ENCODE measurements around the gene IL23R.
"Not testable (repeated sequence)": the region's sequence is repeated elsewhere in the genome, so short reads cannot be mapped to it uniquely, and the experiment has no call there.

The IL23R gene

GRCh38 chr1:67133177-67133576 lies 33.1 kb upstream of the IL23R start:
- no peaks in the 10 kb centered on the region for H4K20me1 ChIP-seq
- H3K4me1 ChIP-seq = no peaks in the 10 kb centered on the region
- H3K9me3 ChIP-seq (replicated peaks in 1 of 11) = peaks cover 0 to 10% (median 6%) of the 10 kb centered on the region in 11 experiments; a peak in 4 of 22 replicates
- H3K27ac ChIP-seq = no peak overlapping the region
- no peak for TF ChIP-seq Cebpa-rat (IDR thresholded peaks at IDR 0.05)
- H3K4me3 ChIP-seq = no peak overlapping the region
- no peaks in the 10 kb centered on the region for H3K27me3 ChIP-seq
- no peaks in the 10 kb centered on the region for H3K36me3 ChIP-seq
- H3K9ac ChIP-seq = no peak overlapping the region
- no peak overlapping the region for H3K4me2 ChIP-seq

- Histone ChIP-seq H3K36me3 (no peaks in the 10 kb centered on the region), H3K4me1 (no peaks in the 10 kb centered on the region), H4K20me1 (no peaks in the 10 kb centered on the region), H3K9me3 (replicated peaks in 1 of 11) (peaks cover 0 to 10% (median 6%) of the 10 kb centered on the region in 11 experiments; a peak in 4 of 22 replicates), H3K9ac (no peak within 1 kb of the TSS), H3K27ac (no peak within 1 kb of the TSS), H3K4me2 (no peak within 1 kb of the TSS), H3K4me3 (no peak within 1 kb of the TSS), H3K27me3 (no peaks in the 10 kb centered on the region)
- no peak for TF ChIP-seq Cebpa-rat (IDR thresholded peaks at IDR 0.05)
Observed at GRCh38 chr1:67134695-67135094, 31.6 kb upstream of the IL23R start, which contains the start of gene C1orf141. TSS of gene C1orf141 (minus strand) at chr1:67134970. CDS start at chr1:67127240, 7,730 bp downstream.

GRCh38 chr1:67135354-67135753 lies 30.9 kb upstream of the IL23R start:
- H4K20me1 ChIP-seq = no peaks in the 10 kb centered on the region
- no peak; a peak in 1 of 22 replicates for TF ChIP-seq Cebpa-rat (IDR thresholded peaks at IDR 0.05)
- H3K4me1 ChIP-seq = no peaks in the 10 kb centered on the region
- no peak overlapping the region for H3K9ac ChIP-seq
- H3K27ac ChIP-seq = no peak overlapping the region
- peaks cover 0 to 10% (median 6%) of the 10 kb centered on the region in 11 experiments; a peak in 4 of 22 replicates for H3K9me3 ChIP-seq (replicated peaks in 1 of 11)
- no peaks in the 10 kb centered on the region for H3K27me3 ChIP-seq
- H3K4me3 ChIP-seq = no peak overlapping the region
- no peaks in the 10 kb centered on the region for H3K36me3 ChIP-seq
- H3K4me2 ChIP-seq = no peak overlapping the region

GRCh38 chr1:67137307-67137753 lies 28.9 kb upstream of the IL23R start:
- Histone ChIP-seq H3K4me2 (no peak overlapping the region), H3K4me3 (no peak overlapping the region)

GRCh38 chr1:67138813-67139499 lies 27.3 kb upstream of the IL23R start:
- no peaks in the 10 kb centered on the region for H3K27me3 ChIP-seq
- H3K4me2 ChIP-seq = no peak overlapping the region
- H3K27ac ChIP-seq = no peak overlapping the region
- H3K4me1 ChIP-seq = no peaks in the 10 kb centered on the region
- no peaks in the 10 kb centered on the region for H4K20me1 ChIP-seq
- H3K9ac ChIP-seq = no peak overlapping the region
- no peaks in the 10 kb centered on the region for H3K36me3 ChIP-seq
- TF ChIP-seq Cebpa-rat (IDR thresholded peaks at IDR 0.05) = no peak
- H3K9me3 ChIP-seq (replicated peaks in 1 of 11) = peaks cover 0 to 10% (median 6%) of the 10 kb centered on the region in 11 experiments; a peak in 4 of 22 replicates
- no peak overlapping the region for H3K4me3 ChIP-seq

More at GRCh38 chr1:67137307-67137753, 28.9 kb upstream of the IL23R start:
- no peak for TF ChIP-seq Cebpa-rat (IDR thresholded peaks at IDR 0.05)
- H4K20me1 ChIP-seq = no peaks in the 10 kb centered on the region
- no peaks in the 10 kb centered on the region for H3K36me3 ChIP-seq
- H3K27ac ChIP-seq = no peak overlapping the region
- H3K9ac ChIP-seq = no peak overlapping the region
- H3K27me3 ChIP-seq = no peaks in the 10 kb centered on the region
- peaks cover 0 to 10% (median 6%) of the 10 kb centered on the region in 11 experiments; a peak in 4 of 22 replicates for H3K9me3 ChIP-seq (replicated peaks in 1 of 11)
- no peaks in the 10 kb centered on the region for H3K4me1 ChIP-seq

GRCh38 chr1:67140460-67140859 lies 25.8 kb upstream of the IL23R start:
- Histone ChIP-seq H3K9me3 (replicated peaks in 1 of 11) (no peaks in the 10 kb centered on the region), H3K36me3 (no peaks in the 10 kb centered on the region), H4K20me1 (no peaks in the 10 kb centered on the region), H3K4me2 (no peak overlapping the region), H3K27ac (no peak overlapping the region), H3K27me3 (no peaks in the 10 kb centered on the region), H3K9ac (no peak overlapping the region), H3K4me3 (no peak overlapping the region), H3K4me1 (no peaks in the 10 kb centered on the region)
- no peak for TF ChIP-seq Cebpa-rat (IDR thresholded peaks at IDR 0.05)

- not testable (repeated sequence) for H4K20me1 ChIP-seq; H3K9me3 ChIP-seq (replicated peaks in 1 of 11)
Observed at GRCh38 chr1:67141832-67142231, 24.4 kb upstream of the IL23R start.

GRCh38 chr1:67142931-67143330 lies 23.3 kb upstream of the IL23R start:
- no peak for TF ChIP-seq Cebpa-rat (IDR thresholded peaks at IDR 0.05)
- Histone ChIP-seq H3K9me3 (replicated peaks in 1 of 11) (no peaks in the 10 kb centered on the region), H3K27ac (no peak overlapping the region), H3K4me3 (no peak overlapping the region), H4K20me1 (no peaks in the 10 kb centered on the region), H3K9ac (no peak overlapping the region), H3K4me2 (no peak overlapping the region), H3K27me3 (no peaks in the 10 kb centered on the region), H3K36me3 (no peaks in the 10 kb centered on the region), H3K4me1 (no peaks in the 10 kb centered on the region)

More at GRCh38 chr1:67141832-67142231, 24.4 kb upstream of the IL23R start:
- not testable (repeated sequence) for H3K4me2 ChIP-seq, H3K36me3 ChIP-seq, H3K27me3 ChIP-seq, H3K4me3 ChIP-seq, H3K9ac ChIP-seq, H3K27ac ChIP-seq, H3K4me1 ChIP-seq

- no peak for TF ChIP-seq Cebpa-rat (IDR thresholded peaks at IDR 0.05)
- Histone ChIP-seq H3K9ac (no peak overlapping the region), H3K27ac (no peak overlapping the region)
Observed at GRCh38 chr1:67143966-67144365, 22.3 kb upstream of the IL23R start.

GRCh38 chr1:67144696-67145095 lies 21.6 kb upstream of the IL23R start:
- Histone ChIP-seq H3K9ac (no peak overlapping the region), H3K27me3 (no peaks in the 10 kb centered on the region), H3K4me1 (peaks cover 0 to 8% (median 0%) of the 10 kb centered on the region in 10 experiments; a peak in 2 of 20 replicates), H3K36me3 (no peaks in the 10 kb centered on the region), H4K20me1 (no peaks in the 10 kb centered on the region), H3K27ac (no peak overlapping the region), H3K9me3 (replicated peaks in 1 of 11) (no peaks in the 10 kb centered on the region), H3K4me2 (no peak overlapping the region), H3K4me3 (no peak overlapping the region)
- TF ChIP-seq Cebpa-rat (IDR thresholded peaks at IDR 0.05) = no peak

More at GRCh38 chr1:67143966-67144365, 22.3 kb upstream of the IL23R start:
- Histone ChIP-seq H3K4me2 (no peak overlapping the region), H4K20me1 (no peaks in the 10 kb centered on the region), H3K4me3 (no peak overlapping the region), H3K9me3 (replicated peaks in 1 of 11) (no peaks in the 10 kb centered on the region), H3K27me3 (no peaks in the 10 kb centered on the region), H3K4me1 (peaks cover 0 to 4% (median 0%) of the 10 kb centered on the region in 10 experiments; a peak in 2 of 20 replicates), H3K36me3 (no peaks in the 10 kb centered on the region)
